ENCODE results near the gene SEC23B.

SEC23B gene

DNA sequence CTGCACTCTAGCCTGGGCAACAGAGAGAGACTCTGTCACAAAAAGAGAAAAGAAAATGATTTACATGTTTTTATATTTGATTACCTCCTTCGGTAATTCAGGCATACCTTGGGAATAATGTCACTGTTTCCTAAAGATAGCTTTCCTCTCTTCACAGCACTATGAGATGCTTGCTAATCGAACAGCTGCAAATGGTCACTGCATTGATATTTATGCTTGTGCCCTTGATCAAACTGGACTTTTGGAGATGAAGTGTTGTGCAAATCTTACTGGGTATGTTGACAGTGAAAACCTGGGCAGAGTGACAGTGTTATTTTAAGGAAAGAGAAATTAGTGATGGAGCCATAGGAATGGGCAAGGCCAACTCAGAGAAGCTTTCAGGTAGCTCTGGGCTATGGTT, 19.6 kb downstream of the SEC23B start:
- DNase-seq, result no peak

DNA sequence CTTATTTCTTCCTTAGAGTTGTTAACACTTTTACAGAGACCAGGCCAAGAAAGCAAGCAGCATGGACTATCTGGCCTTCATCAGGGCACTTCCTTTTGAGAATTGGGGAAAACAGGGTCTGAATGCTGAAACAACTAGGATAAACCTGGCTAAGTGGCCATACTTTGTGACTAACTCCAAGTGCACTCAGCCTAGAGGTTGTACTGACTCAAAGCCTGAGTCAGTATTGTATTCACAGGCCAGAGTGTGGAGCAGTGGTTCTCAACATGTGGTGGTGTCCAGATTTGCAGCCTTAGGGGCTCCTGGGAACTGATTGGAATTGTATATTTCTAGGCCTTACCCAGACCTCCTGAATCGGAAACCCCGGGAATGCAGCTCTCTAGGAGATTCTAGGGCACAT, 20.1 kb downstream of the SEC23B start:
- DNase-seq, result no peak

DNA sequence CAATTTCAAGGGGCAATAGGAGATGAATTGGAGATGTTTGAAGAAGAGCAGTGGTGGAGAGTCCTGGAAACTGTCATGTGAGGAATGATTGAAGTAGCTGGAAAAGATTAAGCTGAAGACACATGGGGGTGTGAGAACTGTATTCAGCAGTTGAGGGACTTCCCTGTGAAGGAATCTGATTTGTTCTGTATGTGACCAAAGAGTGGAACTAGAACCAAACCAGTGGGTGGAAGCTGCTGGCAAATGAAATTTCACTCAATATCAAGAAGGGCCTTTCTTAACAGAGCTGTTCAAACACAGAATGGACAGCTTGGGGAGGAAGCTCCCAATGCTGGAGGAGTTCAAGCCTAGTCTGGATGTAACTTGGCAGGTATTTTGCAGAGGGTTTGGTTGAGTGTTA, 21.3 kb downstream of the SEC23B start:
- DNase-seq, result no peak

DNA sequence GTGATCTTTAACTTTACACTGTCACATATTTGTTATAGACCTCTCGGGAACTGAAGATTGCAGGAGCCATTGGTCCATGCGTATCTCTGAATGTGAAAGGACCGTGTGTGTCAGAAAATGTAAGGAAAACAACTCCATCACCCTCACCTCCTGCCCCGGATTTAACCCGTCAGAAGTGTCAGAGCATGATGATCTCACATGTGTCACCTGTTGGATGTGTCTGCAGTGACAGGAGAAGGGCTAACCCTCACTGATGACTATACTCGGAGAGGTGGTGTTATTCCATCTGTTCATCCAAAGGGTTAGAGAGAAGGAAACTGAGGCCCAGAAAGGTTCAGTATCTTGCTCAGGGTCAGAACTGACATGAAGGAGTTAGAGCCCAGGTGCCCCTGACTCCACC, 24.9 kb downstream of the SEC23B start:
- DNase-seq, result no peak

DNA sequence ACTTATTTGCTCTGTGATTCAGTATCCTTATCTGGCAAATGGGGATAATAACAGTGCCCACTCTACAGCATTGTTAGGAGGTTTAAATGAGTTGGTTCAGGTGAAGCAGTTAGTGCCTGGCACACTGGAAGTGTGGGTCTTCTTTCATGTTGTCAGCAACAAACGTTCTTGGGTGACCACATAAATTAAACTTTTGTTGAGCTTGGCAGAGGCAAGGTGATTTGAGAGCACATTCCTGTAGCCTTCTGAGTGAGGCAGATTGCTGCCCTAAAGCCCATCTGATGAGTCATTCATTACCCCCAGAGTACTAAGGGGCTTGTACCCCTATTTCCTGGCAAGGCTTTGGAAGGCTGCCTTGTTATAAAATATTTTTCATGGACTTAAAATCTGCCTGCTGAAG, 25.8 kb downstream of the SEC23B start:
- no peak for DNase-seq

DNA sequence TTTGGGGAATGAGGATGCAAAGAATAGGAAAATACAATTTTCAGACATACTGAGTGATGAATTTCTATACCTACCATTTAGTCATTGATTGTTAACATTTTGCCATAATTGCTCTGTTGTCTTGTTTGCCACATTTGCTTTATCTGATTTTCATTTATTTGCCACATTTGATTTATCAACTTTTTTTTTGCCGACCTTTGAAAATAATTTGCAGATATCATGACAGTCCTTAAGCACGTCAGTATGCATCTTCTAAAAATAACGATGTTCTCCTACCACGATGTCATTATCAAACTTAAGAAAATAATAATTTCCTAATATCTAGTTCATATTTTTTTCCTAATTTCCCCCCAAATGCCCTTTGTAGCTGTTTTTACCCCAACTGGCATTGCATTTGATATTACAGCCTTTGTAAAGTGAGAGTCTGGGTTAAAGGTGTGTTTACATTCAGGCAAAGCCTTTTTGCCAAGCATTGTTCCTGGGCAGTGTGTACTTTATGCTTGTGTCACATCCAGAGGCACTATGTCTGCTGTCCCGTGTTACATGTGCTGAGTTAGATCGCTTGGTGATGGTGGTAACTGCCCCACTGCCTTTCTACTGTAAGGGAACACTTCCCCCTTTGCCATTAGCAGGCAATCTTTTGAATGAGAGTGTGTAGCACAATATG, 26.4 kb downstream of the SEC23B start:
- no peak for DNase-seq

DNA sequence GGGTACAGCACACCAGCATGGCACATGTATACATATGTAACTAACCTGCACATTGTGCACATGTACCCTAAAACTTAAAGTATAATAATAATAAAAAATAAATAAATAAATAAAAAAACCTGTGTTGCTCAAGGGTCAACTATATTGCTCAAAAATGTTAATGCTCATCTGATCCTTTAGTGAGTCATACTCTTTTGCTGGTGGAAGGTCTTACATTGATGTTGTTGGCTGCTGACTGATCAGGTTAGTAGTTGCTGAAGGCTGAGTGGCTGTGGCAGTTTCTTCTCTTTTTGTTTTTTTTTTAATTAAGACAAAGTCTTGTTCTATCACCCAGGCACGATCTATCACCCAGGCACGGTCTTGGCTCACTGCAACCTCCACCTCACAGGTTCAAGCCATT, 29.9 kb downstream of the SEC23B start:
- DNase-seq, result no peak

DNA sequence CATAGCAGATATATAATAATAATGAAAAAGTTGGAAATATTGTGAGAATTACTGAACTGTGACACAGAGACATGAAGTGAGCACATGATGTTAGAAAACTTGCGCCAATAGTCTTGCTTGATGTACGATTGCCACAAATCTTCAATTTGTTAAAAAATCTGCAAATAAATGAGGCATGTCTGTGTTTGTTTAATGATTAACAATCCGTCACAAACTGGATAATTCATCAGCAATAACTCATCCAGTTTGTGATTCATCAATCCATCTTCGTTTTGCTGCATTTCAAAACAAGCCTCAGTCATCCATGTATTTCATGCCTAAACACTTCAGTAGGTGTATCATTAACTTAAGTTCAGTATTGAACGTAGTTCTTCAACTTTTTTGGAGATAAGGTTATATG, 34.0 kb downstream of the SEC23B start:
- DNase-seq, result no peak

DNA sequence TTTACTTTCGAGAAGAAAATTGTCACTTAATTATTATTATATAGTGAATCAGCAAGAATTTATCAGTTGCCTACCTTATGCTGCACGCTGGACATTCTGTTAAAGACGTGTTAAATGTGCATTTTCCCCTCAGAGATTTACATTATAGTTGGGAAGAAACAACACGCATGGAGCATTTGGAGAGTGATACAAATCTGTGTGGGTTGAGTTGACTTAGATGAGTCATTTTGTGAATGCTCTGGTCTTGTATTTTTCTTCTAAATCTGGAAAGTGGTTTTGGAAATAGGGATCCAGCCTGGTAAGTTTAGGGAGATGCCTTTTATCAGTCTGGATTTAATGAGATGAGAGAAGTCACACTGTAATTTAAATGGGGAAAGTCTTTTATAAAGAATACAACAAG, 35.5 kb downstream of the SEC23B start:
- no peak for DNase-seq

DNA sequence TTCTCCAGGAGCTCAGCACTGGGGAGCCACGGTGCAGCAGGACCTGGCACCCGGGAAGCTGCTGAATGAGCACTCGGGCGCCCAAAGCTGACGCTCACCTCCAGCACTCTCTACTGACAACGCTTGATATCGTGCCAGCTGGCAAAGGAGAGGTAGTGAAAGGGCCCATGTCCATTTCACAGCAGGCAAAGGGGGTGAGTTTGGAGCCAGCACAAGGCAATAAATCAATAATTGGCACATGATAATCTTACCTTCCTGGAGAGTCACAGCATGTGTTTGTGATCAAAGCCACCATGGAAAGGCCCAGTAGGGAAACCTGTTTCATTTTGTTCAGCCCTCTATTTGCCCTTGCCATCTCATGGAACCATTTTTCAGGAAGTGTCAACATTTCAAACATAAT, 36.2 kb downstream of the SEC23B start:
- no peak for DNase-seq

DNA sequence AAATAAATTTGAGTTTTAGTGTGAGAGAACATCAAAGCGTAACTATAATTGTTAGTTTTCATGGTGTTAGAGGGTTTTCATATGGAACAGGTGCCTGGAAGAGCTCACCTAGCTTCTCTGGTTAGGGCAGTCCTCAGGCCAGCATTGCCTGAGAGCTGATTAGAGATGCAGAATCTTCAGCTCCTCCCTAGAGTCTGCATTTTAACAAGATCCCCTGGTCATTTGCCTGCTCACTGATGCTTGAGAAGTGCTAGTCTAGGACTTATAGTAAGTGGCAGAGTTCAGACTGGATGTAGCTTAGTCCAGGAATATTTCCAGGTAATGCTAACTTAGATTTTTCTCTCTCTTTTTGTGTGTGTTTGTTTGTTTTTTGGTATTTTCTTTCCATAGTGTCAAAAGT, 37.8 kb downstream of the SEC23B start:
- no peak for DNase-seq

DNA sequence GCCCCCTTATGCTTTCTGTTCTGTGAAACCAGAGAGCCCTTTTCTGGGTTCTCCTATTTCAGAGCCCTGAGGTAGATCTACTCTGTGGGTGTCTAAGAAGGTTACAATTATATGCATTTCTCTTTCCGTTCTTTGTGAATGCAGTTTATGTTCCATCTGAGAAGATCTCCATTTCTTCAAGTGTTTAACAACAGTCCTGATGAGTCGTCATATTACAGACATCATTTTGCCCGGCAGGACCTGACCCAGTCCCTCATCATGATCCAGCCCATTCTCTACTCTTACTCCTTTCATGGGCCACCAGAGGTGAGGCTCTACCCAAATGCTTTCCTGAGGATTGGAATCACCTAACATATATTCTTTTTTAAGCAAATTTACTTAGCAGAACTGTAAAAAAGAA, 40.7 kb downstream of the SEC23B start:
- no peak for DNase-seq

DNA sequence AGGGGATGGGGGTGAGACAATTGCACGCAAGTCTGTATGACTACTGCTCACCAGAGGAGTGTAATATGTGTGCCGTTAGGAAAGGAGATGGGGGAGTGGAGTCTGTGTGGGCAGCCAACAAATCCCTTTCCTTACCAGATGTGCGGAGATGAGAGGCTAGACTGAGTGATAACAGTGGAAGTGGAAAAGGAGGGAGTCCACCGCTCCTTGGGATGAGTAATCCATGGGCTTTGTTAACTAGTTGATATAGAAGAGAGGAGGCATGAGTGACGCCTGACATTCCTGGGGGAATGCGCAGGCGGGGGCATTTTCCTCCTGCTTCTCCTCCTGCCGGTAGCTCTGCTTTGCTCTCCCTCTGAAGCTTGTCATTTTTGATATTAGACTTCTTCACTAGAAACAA, 46.0 kb downstream of the SEC23B start:
- no peak for DNase-seq

DNA sequence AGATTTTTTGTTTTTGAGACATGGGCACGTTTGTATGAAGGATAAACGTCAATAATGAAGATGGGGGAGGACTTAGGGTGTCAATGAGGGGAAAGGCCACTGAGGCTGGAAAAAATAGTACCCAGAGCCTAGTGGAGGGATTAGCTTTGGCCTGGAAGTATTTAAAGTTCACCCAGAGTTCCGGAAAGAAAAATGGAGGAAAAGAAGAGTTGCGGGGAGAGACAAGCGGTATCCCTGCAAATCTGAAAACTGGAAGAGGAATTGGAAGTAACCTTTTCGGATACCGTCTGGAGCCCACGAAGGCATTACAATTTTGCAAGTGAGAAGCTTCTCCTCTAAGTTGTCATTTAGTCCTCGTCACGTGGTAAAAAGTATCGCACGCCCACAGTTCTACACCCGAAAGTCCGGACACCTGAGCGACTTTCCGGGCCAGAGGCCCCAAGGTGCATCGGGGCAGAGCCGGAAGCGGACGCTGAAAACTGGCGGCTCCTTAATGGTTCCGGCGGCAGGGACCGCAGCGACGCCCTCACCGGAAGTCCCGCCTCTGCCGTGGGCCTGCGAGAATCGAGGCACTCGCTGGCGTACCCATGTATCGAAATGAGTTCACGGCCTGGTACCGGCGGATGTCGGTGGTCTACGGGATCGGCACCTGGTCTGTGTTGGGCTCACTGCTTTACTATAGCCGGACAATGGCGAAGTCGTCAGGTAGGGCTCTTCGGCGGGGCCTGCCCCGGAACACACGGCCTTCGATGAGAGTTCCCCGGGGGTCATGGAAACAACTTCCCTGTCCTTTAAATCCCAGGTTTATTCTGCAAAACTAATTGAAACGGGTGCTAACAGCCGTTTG, 59.4 kb downstream of the SEC23B start, which contains the start of gene SMIM26:
Gene SMIM26, plus strand, starts transcription at position 541 of the 847 bp plus-strand sequence. Its CDS starts 47 bp downstream, at position 588.
- DNase-seq, result peak; percentile 93

DNA sequence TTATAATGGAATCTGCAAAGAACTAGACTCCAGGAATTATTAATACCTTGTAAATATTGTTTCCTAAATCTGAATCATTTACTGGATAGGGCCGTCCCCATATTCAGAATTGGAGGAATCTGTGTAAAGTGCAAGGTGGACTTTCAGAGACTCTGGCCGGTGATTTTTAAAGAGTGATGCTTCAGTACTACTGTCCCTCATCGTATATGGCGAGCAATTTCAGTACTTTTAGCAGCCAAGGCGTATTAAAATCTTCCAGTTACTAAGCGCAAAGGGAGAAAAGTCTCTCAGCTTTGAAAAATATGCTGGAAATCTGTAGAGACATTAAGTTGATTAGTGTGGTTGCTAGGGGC, 60.0 kb downstream of the SEC23B start:
- DNase-seq, result peak; percentile 26

DNA sequence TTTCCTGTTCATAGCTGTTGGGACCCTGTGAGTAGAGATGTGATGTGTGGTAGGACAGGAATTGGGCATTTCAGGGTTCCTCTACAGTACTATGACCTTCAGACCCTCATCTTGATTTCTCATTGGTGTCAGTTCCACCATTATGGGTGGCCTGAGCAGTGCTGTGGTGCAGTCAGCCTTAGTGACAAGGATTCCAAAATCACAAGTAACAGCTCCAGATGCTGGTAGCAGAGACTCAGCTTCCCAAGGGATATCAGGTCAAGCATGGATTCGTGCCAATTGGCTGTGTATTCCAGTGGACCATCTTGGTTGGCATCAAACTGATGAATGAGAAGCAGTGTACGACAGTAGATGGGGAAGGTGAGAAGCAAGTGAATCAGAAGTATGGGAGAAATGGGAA, 63.3 kb downstream of the SEC23B start:
- no peak for DNase-seq

DNA sequence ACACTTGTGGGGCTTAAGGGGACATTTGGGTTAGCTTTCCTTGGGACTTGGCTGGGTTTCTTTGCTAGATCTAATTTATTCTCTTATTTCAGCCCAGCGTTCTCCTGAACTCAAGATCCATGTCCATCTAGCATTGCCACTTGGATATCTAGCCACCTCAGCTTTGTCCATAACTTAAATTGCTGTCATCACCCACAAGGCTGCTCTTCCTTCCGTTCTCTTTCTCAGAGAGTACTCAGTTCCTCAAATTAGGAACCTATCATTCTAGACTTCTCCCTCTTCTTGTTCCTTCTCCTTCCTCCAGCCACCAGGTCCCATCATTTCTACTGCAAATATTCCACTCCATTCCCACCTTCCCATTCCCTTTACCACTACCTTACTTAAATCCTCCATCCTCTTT, 63.8 kb downstream of the SEC23B start:
- DNase-seq, result no peak

DNA sequence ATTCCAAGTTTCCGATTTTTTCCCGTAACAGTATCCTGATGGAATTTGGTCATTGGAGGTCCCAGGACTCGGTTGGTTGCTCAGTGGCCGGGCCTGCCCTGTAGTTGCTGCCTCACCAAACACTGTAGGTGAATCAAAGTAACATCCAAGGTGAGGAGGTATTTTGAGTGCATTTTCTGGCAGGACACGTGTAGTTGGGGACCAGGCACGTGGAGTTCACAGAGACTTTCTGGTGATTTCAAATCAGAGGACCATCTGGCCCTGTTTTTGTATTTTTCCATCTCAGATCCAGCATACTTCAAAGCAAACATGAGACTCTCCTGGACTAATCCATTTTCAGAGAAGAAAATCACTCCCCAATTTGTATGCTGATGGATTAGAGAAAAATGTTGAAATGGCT, 70.2 kb downstream of the SEC23B start:
- DNase-seq, result no peak

DNA sequence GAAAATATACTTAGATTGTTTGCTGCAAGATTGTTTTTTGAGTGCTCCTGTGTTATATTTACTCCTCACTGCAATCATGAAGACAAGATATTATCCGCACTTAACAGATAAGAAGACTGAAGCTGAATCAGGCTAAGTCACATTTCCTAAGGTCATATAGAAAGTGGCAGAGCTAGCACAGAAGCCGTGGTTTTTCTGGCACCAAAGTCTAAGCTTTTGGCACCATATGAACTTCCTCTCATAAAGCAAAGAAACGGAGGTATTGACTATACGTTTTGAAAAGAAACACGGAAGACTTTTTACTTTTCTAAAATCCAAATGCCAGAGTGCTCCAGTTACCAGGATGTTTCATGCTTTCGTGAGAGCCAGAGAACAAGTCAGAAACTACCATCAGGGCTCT, 70.8 kb downstream of the SEC23B start:
- DNase-seq, result no peak

DNA sequence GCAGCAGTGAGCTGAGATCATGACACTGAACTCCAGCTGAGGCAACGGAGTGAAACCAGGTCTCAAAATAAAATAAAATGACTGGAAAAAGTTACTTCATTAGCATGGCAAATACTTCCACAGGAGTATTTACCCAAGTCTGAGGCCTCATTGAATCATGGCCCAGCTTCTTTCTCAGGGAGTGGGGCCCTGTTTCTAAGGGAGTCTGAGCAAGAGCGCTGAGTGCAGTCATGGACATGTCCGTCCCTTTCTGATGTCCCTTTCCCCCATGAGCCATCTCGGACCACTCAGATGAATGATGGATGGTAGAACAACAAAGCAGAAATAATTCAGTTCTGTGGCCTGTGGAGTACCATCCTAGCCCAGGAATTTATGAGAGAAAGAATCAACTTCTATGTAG, 72.3 kb downstream of the SEC23B start:
- no peak for DNase-seq

DNA sequence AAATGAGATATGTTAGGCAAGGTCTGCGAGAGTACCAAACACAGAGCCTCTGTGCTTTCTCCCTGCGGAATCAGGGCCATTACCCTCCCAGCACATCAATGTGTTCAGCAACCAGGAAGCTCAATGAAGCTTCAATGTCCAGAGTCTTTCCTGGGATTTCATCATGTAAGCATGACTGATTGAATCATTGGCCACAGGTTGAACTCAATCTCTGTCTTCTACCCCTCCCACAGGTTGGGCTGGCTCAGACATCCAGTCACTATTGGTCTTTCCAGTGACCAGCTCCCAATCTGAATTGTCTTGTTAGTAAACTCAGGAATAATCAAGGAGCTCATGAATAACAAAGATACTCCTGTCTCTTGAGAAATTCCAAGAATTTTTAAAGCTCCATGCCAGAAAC, 77.4 kb downstream of the SEC23B start:
- DNase-seq, result no peak

DNA sequence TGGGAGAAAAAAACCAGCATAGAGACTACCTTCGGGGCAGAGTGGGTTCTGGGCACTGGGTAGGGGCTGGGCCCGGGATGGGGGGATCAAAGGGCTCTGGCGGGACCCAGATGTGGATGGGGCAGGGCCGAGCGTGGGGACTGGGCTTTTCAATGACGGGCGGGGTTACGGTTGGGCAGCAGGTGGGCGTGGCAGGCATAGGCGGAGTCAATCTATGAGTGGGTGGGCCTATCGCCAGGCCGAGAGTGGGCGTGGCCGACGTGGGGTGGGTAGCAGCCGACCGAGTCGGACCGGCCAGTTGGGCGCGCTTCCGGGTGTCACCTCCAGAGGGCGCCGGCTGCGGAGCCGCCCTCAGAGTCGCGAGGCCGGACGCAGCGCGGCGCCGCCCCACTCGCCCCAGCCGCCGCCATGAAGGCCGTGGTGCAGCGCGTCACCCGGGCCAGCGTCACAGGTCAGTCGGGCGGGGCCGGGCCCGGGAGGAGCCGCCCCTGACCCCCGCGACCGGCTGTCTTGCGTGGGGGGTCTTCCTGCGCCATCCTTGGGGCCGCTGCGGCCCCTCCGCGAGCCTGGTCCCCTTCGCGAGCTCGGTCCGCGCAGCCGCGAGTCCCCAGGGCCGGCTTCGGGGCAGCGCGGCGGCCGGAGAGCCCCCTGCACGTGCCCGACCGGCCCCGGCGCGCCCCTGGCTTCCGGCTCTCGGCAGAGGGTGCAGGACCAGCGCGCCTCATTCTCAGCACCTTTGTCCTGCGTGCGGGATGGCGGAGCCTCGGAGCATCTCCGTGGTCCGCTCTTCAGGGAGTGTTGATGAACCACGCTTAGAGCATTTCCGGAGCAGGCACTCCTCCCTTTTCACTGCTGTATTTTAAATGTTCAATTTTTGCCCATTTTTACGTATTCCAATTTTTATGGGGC, 80.2 kb downstream of the SEC23B start, which contains the start of gene DTD1:
Gene DTD1, plus strand, starts transcription at position 390 of the 909 bp plus-strand sequence. Its CDS starts 19 bp downstream, at position 409.
- DNase-seq, result peak; percentile 78

DNA sequence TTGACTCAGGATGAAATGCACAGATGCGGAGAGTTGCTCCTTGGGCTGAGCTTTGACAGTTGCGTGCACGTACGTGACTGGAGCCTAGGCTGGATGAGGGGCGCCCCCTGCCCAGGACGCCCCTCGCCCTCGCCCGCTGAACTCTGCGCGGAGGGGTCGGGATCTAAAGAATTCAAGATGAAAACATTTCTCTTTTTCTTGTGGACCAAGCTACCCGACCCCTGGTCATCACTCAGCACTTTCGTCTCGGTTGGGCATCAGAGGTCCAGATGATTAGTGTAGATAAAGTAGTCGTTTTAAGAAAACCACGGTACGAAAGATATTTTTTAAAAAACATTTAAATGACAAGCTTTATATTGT, 80.8 kb downstream of the SEC23B start:
- DNase-seq, result no peak
